ENCODE measurements around the gene ASPG.

DNA sequence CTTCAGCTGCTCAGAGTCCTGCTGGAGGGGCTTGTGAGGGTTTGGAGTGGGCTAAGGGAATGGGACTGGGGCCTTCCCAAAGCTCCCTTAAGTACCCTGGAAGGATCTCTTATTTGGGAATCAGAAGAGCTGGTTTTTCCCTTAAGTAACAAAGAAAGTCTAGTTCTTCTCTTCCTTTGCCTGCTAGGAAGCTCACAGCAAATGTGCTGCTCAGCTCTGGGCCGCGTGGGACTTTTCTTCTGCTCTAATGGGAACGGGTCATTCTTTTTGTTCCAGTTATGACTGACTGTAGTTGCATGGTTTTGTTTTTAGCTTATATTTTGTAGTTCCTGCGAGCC, 58.9 kb downstream of the ASPG start:
- TF ChIP-seq CTCF (IDR thresholded peaks at IDR 0.05) (no peak), EP300 (IDR thresholded peaks at IDR 0.05) (no peak), POLR2A (IDR thresholded peaks at IDR 0.05) (no peak)

Data from ovary (tissue), 3 donors.